Heart right ventricle (tissue), 16 donors: ENCODE results near the gene NT5DC2. TPM values are rescaled to one million over a fixed set of nuclear protein-coding genes. Genes with fewer than 3 reads are reported as not detected.

Experiments used
- ATAC-seq, 8 donors: fragments of 200-7000 bp; cut with Tn5 transposase; one replicate each; pipeline ENCODE4 v1.9.1; 2020; ENCODE audit warnings: mild to moderate bottlenecking in 8 of 8, moderate library complexity in 8 of 8, moderate number of reproducible peaks in 1 of 8
- DNase-seq, 2 donors: peaks; one replicate each; pipeline ENCODE4 v3.0.0-alpha.2; 2020
- H3K27ac ChIP-seq, 10 donors: fragments of 200-600 bp; sonication (generic) in 2 of 10; one replicate each; pipeline versions ENCODE4 v1.5.0 to v1.8.0; 2020 to 2022; ENCODE audit warnings: mild to moderate bottlenecking in 3 of 10
- H3K27me3 ChIP-seq, 7 donors: fragments of 200-600 bp; one replicate each; pipeline ENCODE4 v1.8.0; 2021 to 2022; ENCODE audit warnings: mild to moderate bottlenecking in 2 of 7
- H3K36me3 ChIP-seq, 9 donors: fragments of 200-600 bp; sonication (generic) in 1 of 9; one replicate each; pipeline versions ENCODE4 v1.5.0 to v1.8.0; 2020 to 2022; ENCODE audit warnings: mild to moderate bottlenecking in 2 of 9
- H3K4me1 ChIP-seq, 9 donors: fragments of 200-600 bp; sonication (generic) in 1 of 9; one replicate each; pipeline versions ENCODE4 v1.5.0 to v1.8.0; 2020 to 2022; ENCODE audit warnings: mild to moderate bottlenecking in 4 of 9
- H3K4me3 ChIP-seq, 10 donors: fragments of 200-600 bp; sonication (generic) in 2 of 10; one replicate each; pipeline versions ENCODE4 v1.5.0 to v1.8.0; 2020 to 2022; ENCODE audit warnings: mild to moderate bottlenecking in 7 of 10, moderate library complexity in 2 of 10
- H3K9me3 ChIP-seq, 11 donors: fragments of 200-600 bp in 10 of 11; sonication (generic) in 2 of 11; one replicate each; pipeline versions ENCODE4 v1.5.0 to v1.8.0; 2013 to 2022; ENCODE audit warnings: mild to moderate bottlenecking in 2 of 11, control low read depth in 1 of 11, moderate library complexity in 1 of 11
- CTCF ChIP-seq, 9 donors: fragments of 200-600 bp; sonication (generic) in 2 of 9; IDR thresholded peaks; one replicate each; pipeline versions ENCODE4 v1.5.0 to v1.8.0; 2021 to 2022; ENCODE audit warnings: antibody characterized with exemption in 9 of 9, mild to moderate bottlenecking in 5 of 9, moderate library complexity in 1 of 9
- WGBS, 2 donors: extraction: QIAGEN DNeasy Blood & Tissue Kit; methylation state at CpG; one replicate each; pipeline ENCODE4 v1.1.7; 2013; ENCODE audit warnings: inconsistent platforms in 1 of 2; 5-methylcytosine and 5-hydroxymethylcytosine counted together
- intact Hi-C, 10 donors: fragments of 100-400 bp; cut with DNase I; formaldehyde crosslinking; loops; one replicate each; pipeline versions ENCODE4 v1.11.1 to v1.14.2; 2022
- polyA plus RNA-seq, 2 donors: library from polyadenylated mRNA; stranded (reverse); fragments of 200-250 nt; gene quantifications; one replicate each; pipeline ENCODE4 v1.2.3, GENCODE V29; 2013
- total RNA-seq, 10 donors: library from RNA; stranded (reverse); fragmentation: NEBNext Ultra II Directional in 3 of 10; extraction: Animal tissue kit (Norgen Biotek cat#: 25700) in 3 of 10; gene quantifications; one replicate each; pipeline versions ENCODE4 v1.2.1 to v1.2.4, GENCODE V29; 2021 to 2023
- donor health status: Arrhythmogenic right ventricular cardiomyopathy.
- donor health status: ischemic (EF 13 %, LVEDD 7.1; RV severe dilation, severe dysfunction).
- donor health status: healthy with polysubstance abuse.
- donor health status: DM: no; HTN: yes; CAD: no.
- donor health status: DM: no; HTN: no; CAD: no.
- donor health status: ischemic (EF 25% LVEDD 6.9; RV normal size, moderate dysfunction).
- donor health status: ischemic (EF 25% LVEDD 5.7; RV mildly dilated, moderate dysfunction).
- donor health status: healthy.
- donor health status: DM: yes; HTN: yes; CAD: no.
- donor health status: Ischemic cardiomyopathy.
- donor health status: ischemic (EF 35%, LVEDD 5.7; RV mildly dilated, moderate dysfunction).
- donor health status: nonischemic (EF 11% LVEDD 7.7; RV severe dilation, severe dysfunction).
- donor health status: DM: yes; HTN: yes; CAD: no.
- donor health status: PGD.
- donor health status: ischemic (EF 29% LVEDD 5.4; RV normal size, mild dysfunction).
- donor health status: nonischemic (EF 23%, LVEDD 6.1; RV moderate dilation, normal function).

The NT5DC2 gene
- total and polyA plus RNA-seq, 12 donors = 25.1 to 138 (median 54.5) TPM

DNA sequence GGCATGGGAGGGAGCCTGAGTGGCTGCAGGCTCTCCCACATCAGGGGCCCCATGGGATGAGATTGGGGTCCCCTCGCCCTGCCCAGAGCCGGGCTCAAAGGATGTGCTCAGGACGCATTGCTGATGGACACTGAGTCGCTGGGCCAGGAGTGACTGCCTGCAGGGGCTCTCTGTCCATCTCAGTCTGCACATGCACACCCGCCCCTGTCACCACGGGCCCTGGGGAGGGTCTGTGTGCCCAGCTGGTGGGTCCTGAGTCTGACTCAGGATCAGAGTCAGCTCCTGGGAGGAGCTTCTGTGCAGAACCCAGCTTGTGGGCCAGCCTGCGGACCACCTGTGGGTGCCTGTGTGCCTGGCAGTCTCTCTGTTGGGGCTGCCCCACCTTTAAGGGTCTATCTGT lies 20.4 kb downstream of the NT5DC2 start:
- peaks cover 0 to 97% (median 0%) of the 10 kb centered on the region in 9 donors for H3K36me3 ChIP-seq
- ATAC-seq (no peak), DNase-seq (no peak)
- intact Hi-C loops = no loop called here
- H3K27ac ChIP-seq = no peak overlapping the region
- WGBS, 2 donors = 92 to 96% methylated on average over 7 of the region's 7 CpGs
- H3K9me3 ChIP-seq = no peaks in the 10 kb centered on the region
- H3K27me3 ChIP-seq = no peaks in the 10 kb centered on the region
- no peak overlapping the region for H3K4me3 ChIP-seq
- no peak for TF ChIP-seq CTCF (IDR thresholded peaks at IDR 0.05)
- H3K4me1 ChIP-seq = peaks cover 0 to 7% (median 0%) of the 10 kb centered on the region in 9 donors

- intact Hi-C loops = no loop called here
- 81 to 89% methylated on average over 17 of the region's 17 CpGs for WGBS, 2 donors
- Histone ChIP-seq H3K36me3 (peaks cover 0 to 97% (median 0%) of the 10 kb centered on the region in 9 donors), H3K4me3 (no peak overlapping the region), H3K27me3 (no peaks in the 10 kb centered on the region), H3K27ac (no peak overlapping the region), H3K4me1 (peaks cover 0 to 7% (median 0%) of the 10 kb centered on the region in 9 donors), H3K9me3 (no peaks in the 10 kb centered on the region)
- DNase-seq (no peak), ATAC-seq (no peak)
- no peak for TF ChIP-seq CTCF (IDR thresholded peaks at IDR 0.05)
Measured at GRCh38 chr3:52512727-52513126, 20.9 kb downstream of the NT5DC2 start.

- no peak for ATAC-seq
Measured at GRCh38 chr3:52512105-52512504, 21.6 kb downstream of the NT5DC2 start.

GRCh38 chr3:52511509-52511908 lies 22.1 kb downstream of the NT5DC2 start:
- no peak overlapping the region for H3K27ac ChIP-seq
- peaks cover 0 to 98% (median 0%) of the 10 kb centered on the region in 9 donors for H3K36me3 ChIP-seq
- no peak overlapping the region for H3K4me3 ChIP-seq
- TF ChIP-seq CTCF (IDR thresholded peaks at IDR 0.05) = no peak
- H3K9me3 ChIP-seq = no peaks in the 10 kb centered on the region
- intact Hi-C loops = no loop called here
- ATAC-seq (no peak), DNase-seq (no peak)
- peaks cover 0 to 7% (median 0%) of the 10 kb centered on the region in 9 donors for H3K4me1 ChIP-seq
- no peaks in the 10 kb centered on the region for H3K27me3 ChIP-seq
- WGBS, 2 donors = 90 to 94% methylated on average over 7 of the region's 7 CpGs

More at GRCh38 chr3:52512105-52512504, 21.6 kb downstream of the NT5DC2 start:
- Histone ChIP-seq H3K36me3 (peaks cover 0 to 97% (median 0%) of the 10 kb centered on the region in 9 donors), H3K4me1 (peaks cover 0 to 7% (median 0%) of the 10 kb centered on the region in 9 donors), H3K27me3 (no peaks in the 10 kb centered on the region), H3K27ac (no peak overlapping the region), H3K9me3 (no peaks in the 10 kb centered on the region), H3K4me3 (no peak overlapping the region)
- intact Hi-C loops = no loop called here
- no peak for DNase-seq
- no peak for TF ChIP-seq CTCF (IDR thresholded peaks at IDR 0.05)
- WGBS, 2 donors = 69 to 73% methylated on average over 8 of the region's 8 CpGs
